HG03558 (cell line): ENCODE results near the gene SLAMF7.

ENCODE experiments used
- ATAC-seq: cut with Tn5 transposase; IDR thresholded peaks from one replicate; pipeline ENCODE4 v1.9.1; 2021; ENCODE audit warnings: moderate number of reproducible peaks; ENCODE audit not compliant: unreplicated experiment; ENCODE audit errors: extremely low read depth

SLAMF7 gene

GRCh38 chr1:160799641-160800040 lies 60.6 kb downstream of the SLAMF7 start:
- ATAC-seq: no peak

DNA sequence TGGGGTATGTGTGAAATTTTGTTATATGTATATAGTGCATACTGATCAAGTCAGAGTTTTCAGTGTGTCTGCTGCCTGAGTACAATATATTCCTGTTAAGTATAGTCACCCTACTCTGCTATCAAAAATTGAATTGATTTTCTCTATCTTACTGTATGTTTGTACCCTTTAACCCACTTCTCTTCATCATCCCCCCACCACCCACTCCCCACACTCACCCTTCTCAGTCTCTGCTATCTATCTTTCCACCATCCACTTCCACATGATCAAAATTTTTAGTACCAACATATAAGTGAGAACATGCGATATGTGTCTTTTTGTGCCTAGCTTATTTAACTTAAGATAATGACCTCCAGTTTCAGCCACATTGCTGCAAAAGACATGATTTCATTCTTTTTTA lies 61.1 kb downstream of the SLAMF7 start:
- no peak for ATAC-seq

DNA sequence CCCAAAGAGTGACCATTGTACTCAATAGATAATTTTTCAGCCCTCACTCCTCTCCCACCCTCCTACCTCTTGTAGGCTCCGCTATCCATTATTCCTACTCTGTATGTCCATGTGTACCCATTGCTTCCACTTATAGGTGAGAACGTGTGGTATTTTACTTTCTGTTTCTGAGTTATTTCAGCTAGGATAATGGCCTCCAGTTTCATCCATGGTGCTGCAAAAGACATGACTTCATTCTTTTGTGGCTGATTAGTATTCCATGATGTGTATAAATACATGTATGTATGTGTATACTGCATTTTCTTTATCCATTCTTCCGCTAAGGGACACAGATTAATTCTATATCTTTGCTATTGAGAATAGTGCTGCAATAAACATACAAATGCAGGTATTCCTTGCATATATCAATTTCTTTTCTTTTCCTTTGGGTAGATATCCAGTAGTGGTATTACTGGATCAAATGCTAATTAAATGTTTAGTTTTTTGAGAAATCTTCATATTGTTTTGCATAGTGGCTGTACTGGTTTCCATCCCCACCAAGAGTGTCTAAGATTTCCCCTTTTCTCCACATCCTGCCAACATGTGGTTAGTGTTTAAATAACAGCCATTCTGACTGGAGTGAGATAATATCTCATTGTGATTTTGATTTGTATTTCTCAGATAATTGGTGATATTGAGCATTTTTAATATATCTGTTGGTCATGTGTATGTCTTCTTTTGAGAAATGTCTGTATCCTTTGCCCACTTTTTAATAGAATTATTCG lies 61.8 kb downstream of the SLAMF7 start:
- no peak for ATAC-seq

DNA sequence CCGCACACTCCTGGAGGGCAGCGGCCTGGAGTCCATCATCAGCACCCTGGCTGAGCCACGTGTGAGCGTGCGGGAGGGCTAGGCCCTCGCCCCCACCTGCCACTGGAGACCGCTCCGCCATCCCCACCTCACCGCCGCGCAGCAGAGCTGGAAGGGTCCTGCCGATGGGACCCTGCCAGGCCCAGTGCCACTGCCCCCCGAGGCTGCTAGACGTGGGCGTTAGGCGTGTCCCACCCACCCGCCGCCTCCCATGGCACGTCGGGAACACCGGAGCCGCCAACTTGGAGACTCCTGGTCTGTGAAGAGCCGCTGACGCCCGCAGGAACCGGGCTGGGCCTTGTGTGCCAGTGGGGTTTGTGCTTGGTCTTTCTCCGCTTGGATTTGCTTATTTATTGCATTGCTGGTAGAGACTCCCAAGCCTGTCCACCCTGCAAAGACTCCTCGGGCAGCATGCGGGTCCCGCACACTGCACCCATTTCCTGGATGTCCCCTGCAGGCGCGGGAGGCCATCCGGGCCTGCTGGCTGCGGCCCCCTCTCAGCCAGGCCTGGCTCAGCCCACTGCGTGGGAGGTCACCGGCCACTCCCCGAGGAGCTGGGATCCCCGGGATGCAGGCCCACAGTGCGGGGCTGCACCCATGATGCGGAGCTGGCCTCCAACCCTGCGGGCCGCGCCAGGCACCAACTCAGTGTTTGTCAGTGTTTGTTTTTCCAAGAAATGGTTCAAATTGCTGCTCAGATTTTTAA lies 63.0 kb downstream of the SLAMF7 start:
- ATAC-seq: no peak
